D721Med (cell line): ENCODE data around the gene LLGL1.
A peak's percentile ranks its signal among the peaks of the same experiment; 100 is the strongest.
"Not testable (repeated sequence)": the region's sequence is repeated elsewhere in the genome, so short reads cannot be mapped to it uniquely, and the experiment has no call there.

Experiments
- DNase-seq: peaks from one replicate; pipeline ENCODE4 v3.0.0; 2011; ENCODE audit warnings: low spot score; ENCODE audit not compliant: insufficient read length
- FAIRE-seq: peaks from 2 replicates; lab custom pipeline; 2011; peaks lifted over from hg19 to GRCh38; lab: Jason Lieb, UNC
- TF ChIP-seq, protein P1 (sequence below): IDR thresholded peaks from 2 replicates; pipeline ENCODE4 v1.5.1; 2012; ENCODE audit warnings: mild to moderate bottlenecking, control low read depth; ENCODE audit not compliant: insufficient read depth; ENCODE audit errors: missing control alignments

Gene LLGL1

DNA sequence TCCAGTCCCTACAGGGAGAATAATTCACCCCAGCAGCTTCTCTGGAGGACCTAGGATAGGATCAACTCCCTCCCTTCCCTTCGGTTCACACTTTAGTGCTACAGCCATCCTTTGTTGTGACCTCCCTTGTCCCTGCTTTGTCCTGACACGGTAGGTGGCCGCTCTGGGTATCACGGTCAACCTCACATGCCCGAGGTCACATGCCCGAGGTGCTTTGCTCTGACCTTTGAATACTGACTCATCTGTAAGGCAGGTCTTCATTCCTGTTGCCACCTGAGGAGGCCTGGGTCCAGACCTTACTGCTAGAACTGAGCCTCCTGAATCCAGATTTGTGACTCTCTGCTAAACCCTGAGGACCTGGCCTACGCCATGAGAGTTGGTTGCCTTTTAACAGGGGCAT, 22.1 kb upstream of the LLGL1 start:
- no peak for DNase-seq
- TF ChIP-seq, protein P1, sequence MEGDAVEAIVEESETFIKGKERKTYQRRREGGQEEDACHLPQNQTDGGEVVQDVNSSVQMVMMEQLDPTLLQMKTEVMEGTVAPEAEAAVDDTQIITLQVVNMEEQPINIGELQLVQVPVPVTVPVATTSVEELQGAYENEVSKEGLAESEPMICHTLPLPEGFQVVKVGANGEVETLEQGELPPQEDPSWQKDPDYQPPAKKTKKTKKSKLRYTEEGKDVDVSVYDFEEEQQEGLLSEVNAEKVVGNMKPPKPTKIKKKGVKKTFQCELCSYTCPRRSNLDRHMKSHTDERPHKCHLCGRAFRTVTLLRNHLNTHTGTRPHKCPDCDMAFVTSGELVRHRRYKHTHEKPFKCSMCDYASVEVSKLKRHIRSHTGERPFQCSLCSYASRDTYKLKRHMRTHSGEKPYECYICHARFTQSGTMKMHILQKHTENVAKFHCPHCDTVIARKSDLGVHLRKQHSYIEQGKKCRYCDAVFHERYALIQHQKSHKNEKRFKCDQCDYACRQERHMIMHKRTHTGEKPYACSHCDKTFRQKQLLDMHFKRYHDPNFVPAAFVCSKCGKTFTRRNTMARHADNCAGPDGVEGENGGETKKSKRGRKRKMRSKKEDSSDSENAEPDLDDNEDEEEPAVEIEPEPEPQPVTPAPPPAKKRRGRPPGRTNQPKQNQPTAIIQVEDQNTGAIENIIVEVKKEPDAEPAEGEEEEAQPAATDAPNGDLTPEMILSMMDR = no peak
- no peak for FAIRE-seq

DNA sequence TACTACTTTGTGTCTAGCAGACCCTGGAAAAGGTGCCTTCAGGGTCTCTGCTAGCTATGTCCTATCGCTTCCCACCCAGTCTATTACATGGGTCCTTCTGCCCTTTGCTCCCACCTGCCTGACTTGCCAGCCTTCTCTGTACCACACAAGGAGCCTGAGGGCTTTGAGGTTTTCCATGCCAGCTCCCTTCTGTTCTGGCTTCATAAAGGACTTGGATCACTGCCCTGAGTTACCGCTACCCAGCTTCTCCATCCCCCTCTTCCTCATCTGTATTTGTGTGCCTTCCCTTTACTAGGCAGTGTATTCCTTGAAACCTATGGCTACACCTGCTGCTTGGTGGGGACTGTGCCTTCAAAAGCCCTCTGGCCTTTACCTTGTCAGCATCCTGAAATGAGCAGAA, 19.6 kb upstream of the LLGL1 start:
- TF ChIP-seq, protein P1 = no peak
- DNase-seq (no peak), FAIRE-seq (no peak)

DNA sequence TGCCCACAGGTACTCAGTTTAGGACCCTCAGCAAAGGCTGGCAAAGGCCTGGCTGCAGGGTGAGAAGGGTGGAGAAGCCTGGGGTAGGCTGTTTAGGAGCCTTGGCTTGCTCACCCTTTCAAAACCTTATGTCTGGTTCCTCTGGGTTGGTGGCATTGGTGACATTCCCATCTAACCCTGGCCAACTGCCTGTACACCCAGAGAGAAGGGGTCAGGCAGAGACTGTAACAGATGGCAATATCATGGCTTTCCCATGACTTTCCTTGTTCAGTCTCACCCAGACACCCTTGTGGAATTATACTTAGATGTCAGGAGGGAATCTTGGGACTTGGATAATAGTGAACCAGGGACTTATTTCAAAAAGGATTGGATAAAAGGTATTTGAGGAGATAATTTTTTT, 18.5 kb upstream of the LLGL1 start:
- TF ChIP-seq, protein P1 = no peak
- DNase-seq (no peak), FAIRE-seq (no peak)

DNA sequence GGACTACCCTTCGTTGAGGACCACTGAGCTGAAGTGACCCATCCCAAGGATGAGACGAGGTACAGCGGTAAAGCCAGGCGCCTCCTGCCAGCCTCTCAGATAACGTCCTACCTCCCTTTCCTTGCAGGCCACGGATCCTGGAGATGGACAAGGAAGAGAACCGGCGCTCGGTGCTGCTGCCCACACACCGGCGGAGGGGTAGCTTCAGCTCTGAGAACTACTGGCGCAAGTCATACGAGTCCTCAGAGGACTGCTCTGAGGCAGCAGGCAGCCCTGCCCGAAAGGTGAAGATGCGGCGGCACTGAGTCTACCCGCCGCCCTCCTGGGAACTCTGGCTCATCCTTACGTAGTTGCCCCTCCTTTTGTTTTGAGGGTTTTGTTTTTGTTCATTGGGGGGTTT, 17.3 kb upstream of the LLGL1 start:
- TF ChIP-seq, protein P1 = no peak
- FAIRE-seq (no peak), DNase-seq (no peak)

DNA sequence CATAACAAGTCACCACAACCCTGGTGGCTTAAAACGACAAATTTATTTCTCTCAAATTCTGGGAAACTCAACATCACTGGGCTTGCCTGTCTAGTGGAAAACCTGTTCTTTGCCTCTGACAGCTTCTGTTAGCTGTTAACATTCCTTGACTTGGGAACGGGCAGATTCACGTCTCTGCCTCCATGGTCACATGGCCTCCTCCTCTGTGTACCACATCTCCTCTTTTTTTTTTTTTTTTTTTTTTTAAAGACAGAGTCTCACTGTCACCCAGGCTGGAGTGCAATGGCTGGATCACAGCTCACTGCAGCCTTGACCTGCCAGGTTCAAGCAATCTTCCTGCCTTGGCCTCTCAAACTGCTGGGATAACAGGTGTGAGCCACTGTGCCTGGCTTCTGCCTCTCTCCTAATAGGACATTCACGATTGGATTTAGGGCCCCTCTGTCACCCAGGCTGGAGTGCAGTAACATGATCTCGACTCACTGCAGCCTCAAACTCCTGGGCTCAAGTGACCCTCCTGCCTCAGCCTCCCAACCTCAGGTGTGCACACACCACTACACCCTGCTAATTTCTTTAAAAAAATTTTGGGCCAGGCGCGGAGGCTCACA, 11.7 kb upstream of the LLGL1 start:
- TF ChIP-seq, protein P1 = no peak
- no peak for FAIRE-seq
- no peak for DNase-seq

GRCh38 chr17:18216906-18217305, 8.5 kb upstream of the LLGL1 start:
- DNase-seq, FAIRE-seq: not testable (repeated sequence)

- FAIRE-seq = no peak
- TF ChIP-seq, protein P1 = peak; percentile 61
- DNase-seq = peak; percentile 87
These were observed 7.9 kb upstream of the LLGL1 start for GRCh38 chr17:18217412-18218015.
